Type B pancreatic cell (in vitro differentiated cells): Measurements from ENCODE around the gene IFT88. TPM values are rescaled to one million over a fixed set of nuclear protein-coding genes. Genes with fewer than 3 reads are reported as not detected.

Experiments used
- DNase-seq: peaks from one replicate; pipeline ENCODE4 v3.0.0; 2021; ENCODE audit warnings: mixed read lengths; ENCODE audit not compliant: unreplicated experiment; ENCODE audit errors: extremely low spot score
- H3K27ac Mint-ChIP-seq: 2 replicates; pipeline ENCODE4 v1.8.0; 2021; ENCODE audit warnings: mild to moderate bottlenecking, mixed read lengths
- H3K27me3 Mint-ChIP-seq: 2 replicates; pipeline ENCODE4 v1.8.0; 2021; ENCODE audit warnings: mixed read lengths
- H3K36me3 Mint-ChIP-seq: 2 replicates; pipeline ENCODE4 v1.8.0; 2021; ENCODE audit warnings: mixed read lengths
- H3K4me1 Mint-ChIP-seq: one replicate; pipeline ENCODE4 v1.8.0; 2021; ENCODE audit warnings: mixed read lengths; ENCODE audit not compliant: unreplicated experiment
- H3K4me3 Mint-ChIP-seq: 2 replicates; pipeline ENCODE4 v1.8.0; 2021; ENCODE audit warnings: mild to moderate bottlenecking, mixed read lengths
- H3K9me3 Mint-ChIP-seq: 2 replicates; pipeline ENCODE4 v1.8.0; 2021; ENCODE audit warnings: mixed read lengths
- total RNA-seq: library from RNA; stranded (reverse); gene quantifications from 2 replicates; pipeline ENCODE4 v1.2.1, GENCODE V29; 2021; ENCODE audit warnings: low replicate concordance
- TF ChIP-seq, protein P1 (sequence below): fragments of 200-600 bp; sonication (generic); conservative IDR thresholded peaks from 2 replicates; pipeline ENCODE4 v1.5.0; 2021; ENCODE audit warnings: antibody characterized with exemption, mild to moderate bottlenecking

IFT88 gene
- total RNA-seq, 1 donor from 2014 or later, result 24.5 TPM

GRCh38 chr13:20664351-20664750 is 97.4 kb downstream of the IFT88 start:
- H3K36me3 Mint-ChIP-seq, result peaks cover 14% of the 10 kb centered on the region
- TF ChIP-seq, protein P1, sequence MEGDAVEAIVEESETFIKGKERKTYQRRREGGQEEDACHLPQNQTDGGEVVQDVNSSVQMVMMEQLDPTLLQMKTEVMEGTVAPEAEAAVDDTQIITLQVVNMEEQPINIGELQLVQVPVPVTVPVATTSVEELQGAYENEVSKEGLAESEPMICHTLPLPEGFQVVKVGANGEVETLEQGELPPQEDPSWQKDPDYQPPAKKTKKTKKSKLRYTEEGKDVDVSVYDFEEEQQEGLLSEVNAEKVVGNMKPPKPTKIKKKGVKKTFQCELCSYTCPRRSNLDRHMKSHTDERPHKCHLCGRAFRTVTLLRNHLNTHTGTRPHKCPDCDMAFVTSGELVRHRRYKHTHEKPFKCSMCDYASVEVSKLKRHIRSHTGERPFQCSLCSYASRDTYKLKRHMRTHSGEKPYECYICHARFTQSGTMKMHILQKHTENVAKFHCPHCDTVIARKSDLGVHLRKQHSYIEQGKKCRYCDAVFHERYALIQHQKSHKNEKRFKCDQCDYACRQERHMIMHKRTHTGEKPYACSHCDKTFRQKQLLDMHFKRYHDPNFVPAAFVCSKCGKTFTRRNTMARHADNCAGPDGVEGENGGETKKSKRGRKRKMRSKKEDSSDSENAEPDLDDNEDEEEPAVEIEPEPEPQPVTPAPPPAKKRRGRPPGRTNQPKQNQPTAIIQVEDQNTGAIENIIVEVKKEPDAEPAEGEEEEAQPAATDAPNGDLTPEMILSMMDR, result no peak
- no peak overlapping the region for H3K27ac Mint-ChIP-seq
- no peak for DNase-seq
- H3K4me1 Mint-ChIP-seq, result no peaks in the 10 kb centered on the region
- H3K27me3 Mint-ChIP-seq, result no peaks in the 10 kb centered on the region
- no peak overlapping the region for H3K4me3 Mint-ChIP-seq
- H3K9me3 Mint-ChIP-seq, result no peaks in the 10 kb centered on the region

- no peaks in the 10 kb centered on the region for H3K4me1 Mint-ChIP-seq
- no peaks in the 10 kb centered on the region for H3K27me3 Mint-ChIP-seq
- H3K27ac Mint-ChIP-seq, result no peak overlapping the region
- no peaks in the 10 kb centered on the region for H3K9me3 Mint-ChIP-seq
- peaks cover 16% of the 10 kb centered on the region for H3K36me3 Mint-ChIP-seq
- H3K4me3 Mint-ChIP-seq, result no peak overlapping the region
- TF ChIP-seq, protein P1, result no peak
- no peak for DNase-seq
These were observed 100.0 kb downstream of the IFT88 start for GRCh38 chr13:20666948-20667347.

DNA sequence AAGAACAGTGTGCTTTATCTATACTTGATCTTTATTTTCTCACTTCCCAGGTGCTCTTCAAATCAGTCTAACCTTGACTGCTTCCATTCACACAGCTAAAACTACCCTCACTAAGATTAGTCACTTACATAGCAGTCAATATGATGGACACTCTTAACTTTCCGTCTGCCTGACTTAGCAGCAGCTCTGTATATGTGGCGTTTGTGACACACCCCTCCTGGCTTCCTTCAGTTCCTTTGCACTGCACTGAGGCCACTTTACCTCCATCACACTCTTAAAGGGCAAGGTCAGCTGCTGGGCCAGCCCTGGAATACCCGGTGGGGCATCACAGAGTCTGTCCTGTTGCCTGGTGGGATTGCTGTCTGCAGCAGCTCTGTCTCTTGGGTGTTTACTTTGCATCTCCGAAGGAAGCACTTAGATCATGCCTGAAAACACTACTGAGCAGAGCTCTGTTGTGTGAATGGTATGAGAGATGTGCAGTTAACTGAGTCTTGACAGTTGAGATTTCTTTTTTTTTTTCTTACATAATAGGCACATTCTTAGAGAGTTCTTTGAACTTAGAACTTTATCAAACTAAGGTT is 101.0 kb downstream of the IFT88 start:
- Mint-ChIP-seq H3K4me3 (no peak overlapping the region), H3K9me3 (no peaks in the 10 kb centered on the region), H3K4me1 (no peaks in the 10 kb centered on the region), H3K27ac (no peak overlapping the region), H3K36me3 (peaks cover 16% of the 10 kb centered on the region), H3K27me3 (no peaks in the 10 kb centered on the region)
- no peak for DNase-seq
- TF ChIP-seq, protein P1, result no peak

- H3K27me3 Mint-ChIP-seq, result no peaks in the 10 kb centered on the region
- no peaks in the 10 kb centered on the region for H3K4me1 Mint-ChIP-seq
- H3K36me3 Mint-ChIP-seq, result peaks cover 20% of the 10 kb centered on the region
- no peak for DNase-seq
- TF ChIP-seq, protein P1, result no peak
- no peak overlapping the region for H3K4me3 Mint-ChIP-seq
- no peaks in the 10 kb centered on the region for H3K9me3 Mint-ChIP-seq
- H3K27ac Mint-ChIP-seq, result no peak overlapping the region
These were observed 102.2 kb downstream of the IFT88 start for GRCh38 chr13:20669162-20669561.

GRCh38 chr13:20671789-20672188 is 104.8 kb downstream of the IFT88 start:
- Mint-ChIP-seq H3K4me1 (no peaks in the 10 kb centered on the region), H3K36me3 (peaks cover 13% of the 10 kb centered on the region), H3K9me3 (no peaks in the 10 kb centered on the region), H3K27me3 (no peaks in the 10 kb centered on the region), H3K27ac (no peak overlapping the region), H3K4me3 (no peak overlapping the region)
- TF ChIP-seq, protein P1, result no peak
- no peak for DNase-seq

- Mint-ChIP-seq H3K27ac (no peak overlapping the region), H3K27me3 (no peaks in the 10 kb centered on the region), H3K36me3 (peaks cover 16% of the 10 kb centered on the region), H3K9me3 (no peaks in the 10 kb centered on the region), H3K4me1 (no peaks in the 10 kb centered on the region), H3K4me3 (no peak overlapping the region)
- DNase-seq, result no peak
- TF ChIP-seq, protein P1, result no peak
These were observed 105.8 kb downstream of the IFT88 start for GRCh38 chr13:20672772-20673171.
